Neural progenitor cell (in vitro differentiated cells): ENCODE measurements around the gene PAPPA2. TPM values are rescaled to one million over a fixed set of nuclear protein-coding genes. Genes with fewer than 3 reads are reported as not detected.

Source experiments
- DNase-seq: peaks from one replicate; pipeline ENCODE4 v3.0.0-alpha.2; 2016; ENCODE audit warnings: low spot score
- H2AFZ ChIP-seq: fragments of 200-600 bp; sonication (generic); replicated peaks from 2 replicates; pipeline ENCODE4 v1.6.1; 2016; ENCODE audit warnings: antibody characterized with exemption
- H3F3A ChIP-seq: fragments of 200-600 bp; sonication (generic); 2 replicates; pipeline ENCODE4 v1.6.1; 2016; ENCODE audit warnings: antibody characterized with exemption, low read depth
- H3K27ac ChIP-seq: fragments of 200-600 bp; sonication (generic); 2 replicates; pipeline ENCODE4 v1.5.1; 2016; ENCODE audit warnings: mild to moderate bottlenecking
- H3K27me3 ChIP-seq: fragments of 200-600 bp; sonication (generic); 2 replicates; pipeline ENCODE4 v1.6.1; 2016; ENCODE audit warnings: mild to moderate bottlenecking, moderate library complexity
- H3K36me3 ChIP-seq: fragments of 200-600 bp; sonication (generic); 2 replicates; pipeline ENCODE4 v1.5.1; 2016
- H3K4me1 ChIP-seq: fragments of 200-600 bp; sonication (generic); 2 replicates; pipeline ENCODE4 v1.6.1; 2016; ENCODE audit warnings: mixed run types
- H3K4me2 ChIP-seq: fragments of 200-600 bp; sonication (generic); 2 replicates; pipeline ENCODE4 v1.6.1; 2016
- H3K4me3 ChIP-seq: fragments of 200-600 bp; sonication (generic); 2 replicates; pipeline ENCODE4 v1.5.1; 2016
- H3K79me2 ChIP-seq: fragments of 200-600 bp; sonication (generic); 2 replicates; pipeline ENCODE4 v1.6.1; 2016; ENCODE audit warnings: low read depth
- H3K9ac ChIP-seq: fragments of 200-600 bp; sonication (generic); 2 replicates; pipeline ENCODE4 v1.6.1; 2016
- H3K9me3 ChIP-seq: fragments of 200-600 bp; sonication (generic); 2 replicates; pipeline ENCODE4 v1.5.1; 2016; ENCODE audit warnings: low read depth
- H4K20me1 ChIP-seq: fragments of 200-600 bp; sonication (generic); 2 replicates; pipeline ENCODE4 v1.6.1; 2016; ENCODE audit warnings: low read depth
- H3K27ac Mint-ChIP-seq: 3 replicates; pipeline ENCODE4 v1.8.0; 2021; ENCODE audit warnings: mixed read lengths
- H3K27me3 Mint-ChIP-seq: 2 replicates; pipeline ENCODE4 v1.8.0; 2022; ENCODE audit warnings: low read depth, mild to moderate bottlenecking, inconsistent platforms, moderate library complexity, mixed read lengths; ENCODE audit not compliant: insufficient read depth
- H3K36me3 Mint-ChIP-seq: 3 replicates; pipeline ENCODE4 v1.8.0; 2021; ENCODE audit warnings: mixed read lengths
- H3K4me1 Mint-ChIP-seq: 3 replicates; pipeline ENCODE4 v1.8.0; 2021; ENCODE audit warnings: mixed read lengths
- H3K4me3 Mint-ChIP-seq: 3 replicates; pipeline ENCODE4 v1.8.0; 2021; ENCODE audit warnings: mild to moderate bottlenecking, moderate library complexity, mixed read lengths
- H3K9me3 Mint-ChIP-seq: 3 replicates; pipeline ENCODE4 v1.8.0; 2020; ENCODE audit warnings: mixed read lengths
- EZH2 ChIP-seq: fragments of 200-600 bp; sonication (generic); IDR thresholded peaks from 2 replicates; pipeline ENCODE4 v1.6.1; 2017; ENCODE audit warnings: antibody characterized with exemption, mild to moderate bottlenecking, moderate library complexity
- EZH2phosphoT487 ChIP-seq: fragments of 200-600 bp; sonication (generic); IDR thresholded peaks from 2 replicates; pipeline ENCODE4 v1.6.1; 2017; ENCODE audit warnings: antibody characterized with exemption
- total RNA-seq: library from RNA; depleted of rRNA; stranded (reverse); fragments of >200 nt; gene quantifications from 2 replicates; pipeline ENCODE4 v1.2.3, GENCODE V29; 2015; ENCODE audit warnings: low replicate concordance
- TF ChIP-seq, protein P1 (sequence below): fragments of 200-600 bp; sonication (generic); IDR thresholded peaks from 2 replicates; pipeline ENCODE4 v1.5.1; 2017; ENCODE audit warnings: antibody characterized with exemption, mild to moderate bottlenecking

Gene PAPPA2
- total RNA-seq, 1 donor from 2014 or later = 0.17 TPM

DNA sequence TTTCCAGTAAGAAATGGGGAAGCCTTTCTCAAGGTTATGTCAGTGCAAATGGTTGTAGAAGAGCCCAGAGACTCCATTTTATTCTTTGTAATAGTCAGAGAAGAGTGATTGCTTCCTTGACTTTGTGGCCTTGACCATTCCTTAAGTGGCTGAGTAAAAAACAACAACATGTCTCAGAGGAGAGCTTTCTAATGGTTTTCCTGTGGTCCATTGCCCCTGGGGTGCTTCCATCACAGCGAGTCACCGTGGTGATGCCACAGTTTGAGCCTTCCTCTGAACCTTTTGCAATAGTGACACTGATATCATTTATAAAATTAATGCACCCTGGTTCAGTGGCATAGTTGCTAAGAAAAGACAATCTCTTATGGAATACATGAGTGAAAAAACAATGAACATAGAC, 38.6 kb downstream of the PAPPA2 start:
- no peaks in the 10 kb centered on the region for H3F3A ChIP-seq
- no peaks in the 10 kb centered on the region for H3K9me3 Mint-ChIP-seq

DNA sequence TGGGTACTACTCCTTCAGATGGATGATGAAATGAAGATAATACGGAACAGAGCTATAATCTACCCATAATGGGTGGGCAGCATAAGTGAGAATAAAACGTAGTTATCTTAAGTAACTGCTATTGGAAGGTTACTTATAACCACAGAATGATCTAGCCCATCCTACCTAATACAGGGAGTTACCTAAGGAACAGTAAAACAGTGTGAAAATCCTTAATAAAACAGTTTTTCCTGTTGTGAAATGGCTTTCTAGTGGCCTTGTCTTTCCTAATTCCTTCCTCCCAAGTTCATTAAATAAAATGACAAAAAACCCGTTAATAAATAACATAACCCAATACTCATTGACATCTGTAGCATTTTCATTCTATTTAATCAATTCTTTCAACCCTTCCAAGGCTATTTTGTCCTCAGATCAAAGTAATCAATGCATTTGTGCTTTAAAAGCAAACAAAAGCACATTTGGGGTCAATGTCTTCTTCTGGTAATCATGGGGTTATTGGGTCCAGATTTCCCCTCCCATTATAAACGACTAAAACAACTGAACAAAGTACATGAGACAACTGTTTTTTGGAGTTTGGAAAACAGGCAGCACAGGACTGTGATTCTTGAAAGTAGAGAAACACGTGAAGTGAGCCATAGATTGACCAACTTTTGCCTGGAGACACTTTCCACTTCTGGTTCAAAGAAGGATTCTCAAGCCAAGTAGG, 42.0 kb downstream of the PAPPA2 start:
- H3K4me2 ChIP-seq = no peak overlapping the region
- H3K4me1 Mint-ChIP-seq = no peaks in the 10 kb centered on the region
- no peaks in the 10 kb centered on the region for H3K9me3 ChIP-seq
- no peaks in the 10 kb centered on the region for H4K20me1 ChIP-seq
- no peaks in the 10 kb centered on the region for H3K27me3 Mint-ChIP-seq
- no peak overlapping the region for H3K27ac Mint-ChIP-seq
- no peak for DNase-seq
- no peaks in the 10 kb centered on the region for H3K9me3 Mint-ChIP-seq
- TF ChIP-seq EZH2 = no peak
- no peaks in the 10 kb centered on the region for H3F3A ChIP-seq
- H2AFZ ChIP-seq = no peak overlapping the region
- H3K9ac ChIP-seq = no peak overlapping the region
- H3K4me3 Mint-ChIP-seq = no peak overlapping the region
- H3K27me3 ChIP-seq = no peaks in the 10 kb centered on the region
- H3K4me3 ChIP-seq = no peak overlapping the region
- no peaks in the 10 kb centered on the region for H3K4me1 ChIP-seq
- no peaks in the 10 kb centered on the region for H3K79me2 ChIP-seq
- H3K27ac ChIP-seq = no peak overlapping the region
- H3K36me3 Mint-ChIP-seq = no peaks in the 10 kb centered on the region
- H3K36me3 ChIP-seq = no peaks in the 10 kb centered on the region

More for the DNA sequence above, 38.6 kb downstream of the PAPPA2 start:
- no peaks in the 10 kb centered on the region for H3K36me3 ChIP-seq
- Mint-ChIP-seq H3K4me1 (no peaks in the 10 kb centered on the region), H3K27me3 (no peaks in the 10 kb centered on the region), H3K4me3 (no peak overlapping the region), H3K27ac (no peak overlapping the region), H3K36me3 (no peaks in the 10 kb centered on the region)
- H3K79me2 ChIP-seq = no peaks in the 10 kb centered on the region
- H3K4me2 ChIP-seq = no peak overlapping the region
- no peaks in the 10 kb centered on the region for H3K9me3 ChIP-seq
- no peaks in the 10 kb centered on the region for H3K27me3 ChIP-seq
- no peaks in the 10 kb centered on the region for H4K20me1 ChIP-seq
- no peak for DNase-seq
- H3K4me1 ChIP-seq = no peaks in the 10 kb centered on the region
- TF ChIP-seq, protein P1, sequence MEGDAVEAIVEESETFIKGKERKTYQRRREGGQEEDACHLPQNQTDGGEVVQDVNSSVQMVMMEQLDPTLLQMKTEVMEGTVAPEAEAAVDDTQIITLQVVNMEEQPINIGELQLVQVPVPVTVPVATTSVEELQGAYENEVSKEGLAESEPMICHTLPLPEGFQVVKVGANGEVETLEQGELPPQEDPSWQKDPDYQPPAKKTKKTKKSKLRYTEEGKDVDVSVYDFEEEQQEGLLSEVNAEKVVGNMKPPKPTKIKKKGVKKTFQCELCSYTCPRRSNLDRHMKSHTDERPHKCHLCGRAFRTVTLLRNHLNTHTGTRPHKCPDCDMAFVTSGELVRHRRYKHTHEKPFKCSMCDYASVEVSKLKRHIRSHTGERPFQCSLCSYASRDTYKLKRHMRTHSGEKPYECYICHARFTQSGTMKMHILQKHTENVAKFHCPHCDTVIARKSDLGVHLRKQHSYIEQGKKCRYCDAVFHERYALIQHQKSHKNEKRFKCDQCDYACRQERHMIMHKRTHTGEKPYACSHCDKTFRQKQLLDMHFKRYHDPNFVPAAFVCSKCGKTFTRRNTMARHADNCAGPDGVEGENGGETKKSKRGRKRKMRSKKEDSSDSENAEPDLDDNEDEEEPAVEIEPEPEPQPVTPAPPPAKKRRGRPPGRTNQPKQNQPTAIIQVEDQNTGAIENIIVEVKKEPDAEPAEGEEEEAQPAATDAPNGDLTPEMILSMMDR = no peak
- TF ChIP-seq EZH2 (no peak), EZH2phosphoT487 (no peak)
- H3K27ac ChIP-seq = no peak overlapping the region
- H3K4me3 ChIP-seq = no peak overlapping the region
- no peak overlapping the region for H3K9ac ChIP-seq
- no peak overlapping the region for H2AFZ ChIP-seq

DNA sequence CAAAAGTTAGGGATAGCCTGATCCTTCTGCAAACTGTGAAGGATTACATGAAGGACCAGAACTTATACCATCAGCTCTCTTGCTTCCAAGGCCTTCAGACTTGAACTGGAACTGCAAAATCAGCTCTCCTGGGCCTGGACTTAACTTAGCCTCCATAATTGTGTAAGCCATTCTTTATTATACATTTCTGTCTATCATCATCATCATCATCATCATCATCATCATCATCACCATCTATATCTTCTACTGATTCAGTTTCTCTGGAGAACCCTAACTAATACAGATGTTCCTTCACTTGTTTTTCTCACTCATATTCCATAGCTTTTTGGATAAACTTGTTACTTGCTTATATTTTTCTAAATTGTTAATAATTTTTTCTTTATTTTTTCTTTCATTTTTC, 50.0 kb downstream of the PAPPA2 start:
- Histone ChIP-seq H2AFZ (no peak overlapping the region), H3K27ac (no peak overlapping the region), H3K79me2 (no peaks in the 10 kb centered on the region), H3K4me3 (no peak overlapping the region), H3K4me1 (no peaks in the 10 kb centered on the region), H3K9ac (no peak overlapping the region), H3K27me3 (no peaks in the 10 kb centered on the region), H3K36me3 (no peaks in the 10 kb centered on the region), H3F3A (no peaks in the 10 kb centered on the region), H3K9me3 (peaks cover 4% of the 10 kb centered on the region), H3K4me2 (no peak overlapping the region), H4K20me1 (no peaks in the 10 kb centered on the region)
- no peak for DNase-seq
- Mint-ChIP-seq H3K27me3 (peaks cover 2% of the 10 kb centered on the region), H3K36me3 (no peaks in the 10 kb centered on the region), H3K4me3 (no peak overlapping the region), H3K9me3 (no peaks in the 10 kb centered on the region), H3K4me1 (no peaks in the 10 kb centered on the region), H3K27ac (no peak overlapping the region)
- TF ChIP-seq EZH2 (no peak), EZH2phosphoT487 (no peak)
- TF ChIP-seq, protein P1 = no peak

DNA sequence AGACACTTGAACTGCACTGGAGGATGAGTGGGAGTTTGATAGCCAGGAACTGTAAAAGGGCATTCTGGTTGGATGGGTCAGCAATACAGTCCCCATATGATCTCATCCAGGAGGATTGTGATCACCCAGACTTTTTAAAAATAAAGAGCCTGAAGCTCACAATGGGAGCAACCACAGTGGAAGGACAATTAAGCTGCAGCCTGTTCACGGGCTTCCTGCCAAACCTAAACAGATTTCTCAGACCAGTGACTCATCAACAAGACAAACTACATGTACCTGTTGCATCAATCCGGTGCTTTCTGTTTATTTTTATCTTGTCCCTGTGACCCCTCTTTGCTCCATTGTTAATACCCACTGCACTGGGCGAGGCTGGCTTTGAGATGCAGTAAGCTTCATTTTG, 52.3 kb downstream of the PAPPA2 start:
- Histone ChIP-seq H3K4me3 (no peak overlapping the region), H3K4me1 (no peaks in the 10 kb centered on the region), H2AFZ (no peak overlapping the region), H3K27me3 (no peaks in the 10 kb centered on the region), H3K36me3 (no peaks in the 10 kb centered on the region), H3K27ac (no peak overlapping the region), H3F3A (no peaks in the 10 kb centered on the region), H3K4me2 (no peak overlapping the region), H3K9me3 (peaks cover 4% of the 10 kb centered on the region), H4K20me1 (no peaks in the 10 kb centered on the region), H3K79me2 (no peaks in the 10 kb centered on the region), H3K9ac (no peak overlapping the region)
- Mint-ChIP-seq H3K36me3 (no peaks in the 10 kb centered on the region), H3K27me3 (peaks cover 2% of the 10 kb centered on the region), H3K4me1 (no peaks in the 10 kb centered on the region), H3K27ac (no peak overlapping the region), H3K9me3 (no peaks in the 10 kb centered on the region), H3K4me3 (no peak overlapping the region)
- TF ChIP-seq EZH2 (no peak), EZH2phosphoT487 (no peak)
- TF ChIP-seq, protein P1 = no peak
- no peak for DNase-seq
